Fibroblast of skin of right quadriceps (primary cell): Measurements from ENCODE around the gene TACC2.
A peak's percentile ranks its signal among the peaks of the same experiment; 100 is the strongest.
"Not testable (repeated sequence)": the region's sequence is repeated elsewhere in the genome, so short reads cannot be mapped to it uniquely, and the experiment has no call there.

Source experiments
- DNase-seq: peaks from one replicate; pipeline ENCODE4 v3.0.0-alpha.2; 2013

Gene TACC2

DNA sequence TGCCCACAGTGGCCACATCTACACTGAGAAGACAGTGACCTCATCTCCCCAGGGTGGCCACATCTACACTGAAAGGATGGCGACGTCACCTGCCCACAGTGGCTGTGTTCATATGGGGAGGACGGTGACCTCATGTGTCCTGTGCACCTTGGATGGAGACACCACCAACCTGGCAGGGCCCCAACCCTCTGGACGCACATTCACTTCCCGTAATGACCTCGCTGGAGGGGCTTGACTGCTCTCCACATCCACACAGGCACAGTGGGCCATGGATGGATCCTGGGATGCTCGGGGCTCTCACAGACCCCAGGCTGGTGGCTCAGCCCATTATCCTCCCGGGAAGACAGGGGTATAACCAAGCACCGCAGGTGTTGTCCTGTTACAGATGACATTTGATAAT, 212.4 kb downstream of the TACC2 start:
- DNase-seq: no peak

DNA sequence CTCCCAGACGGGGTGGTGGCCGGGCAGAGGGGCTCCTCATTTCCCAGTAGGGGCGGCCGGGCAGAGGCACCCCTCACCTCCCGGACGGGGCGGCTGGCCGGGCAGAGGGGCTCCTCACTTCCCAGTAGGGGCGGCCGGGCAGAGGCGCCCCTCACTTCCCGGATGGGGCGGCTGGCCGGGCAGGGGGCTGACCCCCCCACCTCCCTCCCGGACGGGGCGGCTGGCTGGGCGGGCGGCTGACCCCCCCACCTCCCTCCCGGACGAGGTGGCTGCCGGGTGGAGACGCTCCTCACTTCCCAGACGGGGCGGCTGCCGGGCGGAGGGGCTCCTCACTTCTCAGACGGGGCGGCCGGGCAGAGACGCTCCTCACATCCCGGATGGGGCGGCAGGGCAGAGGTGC, 214.2 kb downstream of the TACC2 start:
- not testable (repeated sequence) for DNase-seq

DNA sequence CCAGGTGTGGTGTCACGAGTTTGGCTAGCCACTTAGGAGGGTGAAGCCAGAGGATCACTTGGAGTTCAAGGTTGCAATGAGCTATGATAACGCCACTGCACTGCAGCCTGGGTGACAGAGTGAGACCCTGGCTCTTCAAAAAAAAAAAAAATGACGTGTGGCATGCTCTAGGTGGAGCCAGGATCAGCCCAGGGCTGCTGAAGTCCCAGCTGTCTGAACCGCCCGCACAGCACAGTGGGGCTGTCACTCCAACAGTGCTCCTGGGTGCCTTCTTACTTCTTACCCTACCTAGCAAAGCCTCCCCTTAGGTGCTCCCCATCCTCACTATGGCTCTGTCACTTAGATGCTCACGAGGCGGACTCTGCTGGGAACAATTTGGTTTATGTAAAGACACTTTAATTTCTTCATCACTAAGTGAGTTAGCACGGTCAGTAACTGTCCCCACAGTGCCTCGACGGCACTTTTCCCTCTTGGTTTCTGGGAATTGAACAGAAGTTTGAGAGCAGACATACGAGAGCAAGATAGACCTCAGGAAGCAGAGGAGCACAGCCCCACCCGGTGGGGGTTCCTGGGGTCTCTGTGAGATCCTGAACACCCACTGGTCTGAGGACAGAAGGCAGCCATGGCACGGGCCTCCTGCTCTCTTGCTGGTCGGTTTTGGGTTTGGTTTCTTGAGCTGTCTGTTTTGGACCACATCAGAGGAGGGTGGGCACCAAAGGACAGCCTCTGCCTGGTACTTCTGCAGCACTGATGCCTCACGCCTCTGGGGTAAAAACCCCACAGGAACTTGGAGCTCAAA, 215.9 kb downstream of the TACC2 start:
- DNase-seq: no peak

DNA sequence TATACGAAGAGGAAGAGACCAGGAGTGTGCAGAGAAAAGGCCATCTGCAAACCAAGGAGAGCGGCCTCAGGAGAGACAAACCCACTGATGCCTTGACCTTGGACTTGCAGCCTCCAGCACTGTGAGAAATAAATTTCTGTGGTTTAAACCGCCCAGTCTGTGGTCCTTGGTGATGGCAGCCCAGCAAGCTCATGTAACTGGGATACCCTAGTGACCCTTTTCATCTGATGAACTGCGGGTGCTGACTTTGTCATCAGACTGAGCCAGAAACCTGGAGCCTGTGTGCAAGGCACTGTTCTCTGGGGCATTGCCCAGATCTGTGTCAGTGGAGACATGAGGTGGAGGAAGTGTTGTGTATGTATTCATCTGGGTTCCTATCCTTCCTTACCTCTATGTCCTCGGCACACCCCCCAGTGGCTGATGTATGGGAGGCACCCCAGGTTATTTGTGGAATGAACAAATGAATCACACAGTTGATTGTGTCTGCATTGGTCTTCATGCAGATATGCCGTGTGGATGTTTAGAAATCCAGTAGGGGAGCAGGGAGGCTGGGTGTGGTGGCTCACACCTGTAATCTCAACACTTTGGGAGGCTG, 217.6 kb downstream of the TACC2 start:
- peak; percentile 6 for DNase-seq

DNA sequence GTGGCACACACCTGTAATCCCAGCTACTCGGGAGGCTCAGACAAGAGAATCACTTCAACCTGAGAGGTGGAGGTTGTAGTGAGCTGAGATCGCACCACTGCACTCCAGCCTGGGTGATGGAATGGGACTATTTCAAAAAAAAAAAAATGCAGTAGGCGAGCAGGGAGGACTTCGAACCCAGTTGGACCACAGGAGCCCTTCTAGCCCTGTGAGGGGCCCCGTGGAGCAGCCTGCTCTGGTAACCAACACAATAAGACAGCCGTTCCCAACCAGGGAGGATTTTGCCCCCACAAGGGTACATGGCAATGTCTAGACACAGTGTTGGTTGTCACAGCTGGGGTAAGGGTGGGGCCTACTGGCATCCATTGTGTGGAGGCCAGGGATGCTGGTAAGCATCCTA, 218.2 kb downstream of the TACC2 start:
- DNase-seq: no peak

DNA sequence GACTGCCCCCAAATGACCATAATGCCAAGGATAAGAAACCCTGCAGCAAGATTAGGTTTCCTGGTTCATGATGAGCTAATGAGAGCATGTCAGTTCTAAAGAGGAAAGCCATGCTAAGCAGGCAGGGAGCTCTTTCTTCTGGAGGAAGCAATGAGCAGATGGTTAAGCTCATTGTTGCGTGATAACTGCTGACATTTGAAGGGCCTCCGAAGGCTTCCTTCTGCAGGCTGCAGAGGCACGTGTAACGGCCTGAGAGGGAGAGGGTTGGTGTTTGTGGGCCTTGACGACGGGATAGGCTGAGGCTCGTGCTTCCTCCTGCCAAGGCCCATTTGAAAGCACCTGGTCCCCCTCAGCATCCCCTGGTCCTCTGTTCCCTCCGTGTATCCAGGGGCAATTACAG, 218.6 kb downstream of the TACC2 start:
- no peak for DNase-seq

DNA sequence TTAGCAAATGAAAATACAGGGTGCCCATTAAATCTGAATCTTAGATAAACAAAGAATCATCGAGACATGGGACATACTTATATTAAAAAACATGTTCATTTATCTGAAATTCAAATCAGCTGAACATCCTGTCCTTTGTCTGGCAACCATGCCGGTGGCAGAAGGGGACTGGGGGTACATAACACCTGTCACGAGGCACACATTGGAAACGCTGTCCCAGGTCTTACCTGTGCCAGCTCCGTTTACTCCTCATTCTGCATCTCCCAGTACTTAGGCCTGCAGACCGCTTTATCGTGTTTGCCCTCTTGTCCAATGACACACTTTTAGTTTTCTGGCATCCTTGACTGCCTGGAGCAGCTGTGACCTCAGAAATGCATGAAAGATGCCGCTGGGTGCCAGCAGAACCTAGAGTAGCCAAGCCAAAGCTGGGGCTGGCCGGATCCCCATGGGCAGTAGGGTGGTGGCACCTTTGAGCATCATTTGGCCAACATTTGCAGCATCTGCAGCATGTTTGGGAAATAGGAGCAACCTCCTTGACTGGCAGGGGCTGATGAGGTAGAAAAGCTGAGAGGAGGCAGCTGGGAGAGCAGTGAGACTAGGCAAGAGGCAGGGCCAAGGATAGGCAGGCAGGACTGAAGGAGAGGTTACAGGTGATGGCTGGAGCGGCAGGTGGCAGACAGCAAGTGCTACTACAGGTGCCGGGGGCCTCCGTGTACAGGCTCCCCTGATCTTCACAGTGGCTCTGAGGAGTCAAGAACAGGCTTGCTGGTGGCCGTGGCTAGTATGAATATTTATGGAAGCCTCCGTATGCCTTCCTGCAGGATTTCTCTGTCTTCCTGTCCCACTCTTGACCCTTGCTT, 219.8 kb downstream of the TACC2 start:
- DNase-seq: no peak

DNA sequence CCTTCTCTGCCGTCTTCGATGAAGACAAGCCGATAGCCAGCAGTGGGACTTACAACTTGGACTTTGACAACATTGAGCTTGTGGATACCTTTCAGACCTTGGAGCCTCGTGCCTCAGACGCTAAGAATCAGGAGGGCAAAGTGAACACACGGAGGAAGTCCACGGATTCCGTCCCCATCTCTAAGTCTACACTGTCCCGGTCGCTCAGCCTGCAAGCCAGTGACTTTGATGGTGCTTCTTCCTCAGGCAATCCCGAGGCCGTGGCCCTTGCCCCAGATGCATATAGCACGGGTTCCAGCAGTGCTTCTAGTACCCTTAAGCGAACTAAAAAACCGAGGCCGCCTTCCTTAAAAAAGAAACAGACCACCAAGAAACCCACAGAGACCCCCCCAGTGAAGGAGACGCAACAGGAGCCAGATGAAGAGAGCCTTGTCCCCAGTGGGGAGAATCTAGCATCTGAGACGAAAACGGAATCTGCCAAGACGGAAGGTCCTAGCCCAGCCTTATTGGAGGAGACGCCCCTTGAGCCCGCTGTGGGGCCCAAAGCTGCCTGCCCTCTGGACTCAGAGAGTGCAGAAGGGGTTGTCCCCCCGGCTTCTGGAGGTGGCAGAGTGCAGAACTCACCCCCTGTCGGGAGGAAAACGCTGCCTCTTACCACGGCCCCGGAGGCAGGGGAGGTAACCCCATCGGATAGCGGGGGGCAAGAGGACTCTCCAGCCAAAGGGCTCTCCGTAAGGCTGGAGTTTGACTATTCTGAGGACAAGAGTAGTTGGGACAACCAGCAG, 221.7 kb downstream of the TACC2 start:
- DNase-seq: no peak

DNA sequence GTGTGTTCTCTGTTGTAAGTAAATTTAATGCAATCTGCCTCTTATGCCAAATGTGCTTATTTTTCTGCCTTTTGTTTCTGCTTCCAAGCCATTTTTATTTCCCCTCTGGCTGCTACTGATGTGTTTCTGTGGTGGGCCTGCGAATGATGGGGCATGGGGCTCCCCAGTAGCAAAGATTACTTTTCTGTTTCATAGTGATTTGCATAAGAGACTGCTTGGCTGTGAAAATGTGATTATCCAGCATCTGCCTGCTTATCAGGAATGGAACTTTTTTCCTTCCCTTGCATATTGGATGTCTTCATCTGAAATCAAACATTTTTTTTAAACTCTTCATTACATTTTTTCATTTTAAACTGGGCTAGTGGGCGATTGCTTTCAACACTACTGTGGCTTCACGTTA, 224.4 kb downstream of the TACC2 start:
- no peak for DNase-seq

DNA sequence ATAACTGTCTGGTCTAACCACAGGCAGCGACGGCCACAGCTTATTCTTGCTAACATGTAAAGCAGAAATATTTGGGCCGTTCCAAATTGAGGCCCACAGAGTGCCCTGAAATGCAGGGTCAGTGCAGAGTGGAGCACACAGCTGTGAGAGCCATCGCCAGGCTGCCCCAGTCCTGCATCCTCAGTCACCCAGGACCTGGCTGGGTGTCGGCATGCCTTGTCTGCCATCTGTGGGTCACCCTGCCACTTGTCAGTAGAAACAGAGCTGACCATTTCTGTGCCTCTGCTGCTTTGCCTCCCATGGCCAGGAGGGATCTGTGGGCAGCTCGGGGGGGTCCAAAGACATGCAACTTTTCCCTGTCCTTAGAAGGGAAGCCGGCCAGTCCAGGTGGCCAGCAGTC, 224.8 kb downstream of the TACC2 start:
- DNase-seq: no peak

DNA sequence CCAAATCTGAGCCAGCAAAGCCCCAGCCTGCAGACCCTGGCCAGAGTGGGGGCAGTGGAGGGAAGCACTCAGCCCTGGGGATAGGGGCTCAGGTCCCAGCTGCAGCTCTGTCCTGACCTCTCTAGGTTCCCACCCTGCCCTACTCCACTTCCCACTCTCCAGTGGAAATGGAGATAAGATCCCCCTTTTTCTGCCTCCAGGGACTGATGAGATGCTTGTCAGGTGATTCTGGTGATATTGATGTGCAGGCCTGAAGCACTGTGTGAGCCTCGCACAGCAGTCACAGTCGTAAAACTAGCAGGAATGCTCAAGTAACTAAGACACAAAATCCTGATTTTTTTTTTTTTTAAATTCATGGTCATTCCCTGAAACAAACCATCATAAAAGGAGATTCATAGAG, 227.1 kb downstream of the TACC2 start:
- DNase-seq: no peak

DNA sequence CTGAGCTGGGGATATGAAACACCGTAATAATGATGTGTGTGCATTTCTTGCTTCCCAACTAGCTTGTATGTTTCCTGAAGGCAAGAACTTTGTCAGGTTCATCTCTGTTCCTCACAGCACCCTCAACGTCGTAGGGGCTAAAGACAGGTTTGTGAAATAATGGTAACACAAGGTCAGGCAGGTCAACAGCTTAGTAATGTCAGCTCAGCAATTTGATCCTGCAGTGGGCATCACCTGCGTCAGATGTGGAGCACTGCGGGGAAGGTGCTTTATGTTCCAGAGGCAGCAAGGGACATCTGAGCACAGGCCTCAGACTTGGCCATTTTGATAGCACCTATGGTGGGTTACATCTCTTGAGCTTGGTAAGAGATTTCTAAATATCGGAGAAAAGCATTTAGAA, 230.4 kb downstream of the TACC2 start:
- no peak for DNase-seq

DNA sequence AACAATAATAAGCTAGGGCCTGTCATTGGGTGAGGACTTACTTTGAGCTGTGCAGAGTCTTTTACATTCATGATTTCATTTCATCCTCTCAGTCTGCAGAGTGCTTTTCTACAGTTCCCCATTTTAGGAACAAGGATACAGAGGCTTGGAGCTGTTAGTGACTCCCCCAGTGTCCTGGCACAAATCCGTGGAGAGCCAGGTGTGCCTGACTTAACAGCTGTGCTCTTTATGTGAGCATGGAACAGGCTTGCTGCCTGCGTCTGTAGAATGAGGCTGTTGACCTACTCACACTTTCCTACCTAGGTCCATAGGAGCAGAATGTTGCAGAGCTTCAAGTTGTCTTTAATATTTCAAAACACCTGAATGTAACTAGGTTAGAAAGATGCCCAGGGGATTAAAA, 231.8 kb downstream of the TACC2 start:
- no peak for DNase-seq

DNA sequence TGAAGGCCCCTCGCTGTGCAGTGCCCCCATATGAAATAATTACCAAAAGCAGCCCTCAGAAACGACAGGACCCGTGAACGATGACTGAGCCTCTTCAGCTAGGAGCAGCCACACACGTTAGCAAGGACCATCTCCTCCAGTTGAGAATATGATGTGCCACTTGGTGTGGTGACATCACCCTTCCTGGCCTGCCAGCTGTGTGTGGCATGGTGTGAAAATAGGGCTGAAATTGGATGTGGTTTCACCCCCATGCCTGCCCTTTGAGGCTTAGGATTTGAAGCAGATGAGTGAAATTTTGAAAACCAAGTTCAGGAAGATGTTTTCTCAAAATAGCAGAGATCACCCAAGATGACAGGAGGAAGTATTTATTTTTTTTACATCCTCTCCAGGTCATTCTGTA, 233.0 kb downstream of the TACC2 start:
- DNase-seq: no peak

DNA sequence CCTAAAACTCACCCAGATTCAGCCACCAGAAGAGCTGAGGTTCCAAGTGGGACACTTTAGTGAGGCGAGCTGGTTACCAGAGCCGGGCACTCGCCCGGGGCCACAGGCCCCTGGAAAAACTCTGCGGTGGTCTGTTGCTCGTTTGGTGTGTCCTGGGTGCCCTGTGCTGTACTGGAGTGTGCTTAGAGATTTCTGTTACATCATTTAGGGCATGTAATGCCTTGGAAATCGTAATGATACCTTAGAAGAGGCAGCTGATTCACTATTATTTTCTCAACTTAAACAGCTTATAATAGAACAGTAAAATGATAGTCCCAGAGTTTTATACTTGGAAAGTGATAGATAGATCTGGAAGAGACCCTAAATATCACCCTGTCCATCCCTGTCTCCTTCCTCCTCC, 233.7 kb downstream of the TACC2 start:
- no peak for DNase-seq

DNA sequence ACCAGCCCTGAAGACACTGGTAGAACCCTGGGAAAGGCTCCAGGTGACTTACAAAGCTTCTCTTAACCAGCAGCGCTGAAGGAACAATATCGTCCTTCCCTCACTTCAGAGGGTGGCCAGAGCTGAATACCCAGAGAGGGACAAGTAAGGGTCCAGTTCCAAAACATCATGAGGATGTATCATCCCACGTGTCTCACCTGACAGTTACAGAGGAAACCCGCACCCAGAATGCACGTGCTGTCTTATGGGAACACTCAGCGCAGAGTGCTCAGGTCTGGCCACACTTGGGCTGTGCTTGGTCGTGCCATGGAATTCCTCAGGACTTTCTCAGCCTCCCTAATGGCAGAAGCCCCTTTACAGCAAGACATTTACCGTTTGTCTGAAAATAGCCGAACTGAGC, 235.2 kb downstream of the TACC2 start:
- DNase-seq: no peak

DNA sequence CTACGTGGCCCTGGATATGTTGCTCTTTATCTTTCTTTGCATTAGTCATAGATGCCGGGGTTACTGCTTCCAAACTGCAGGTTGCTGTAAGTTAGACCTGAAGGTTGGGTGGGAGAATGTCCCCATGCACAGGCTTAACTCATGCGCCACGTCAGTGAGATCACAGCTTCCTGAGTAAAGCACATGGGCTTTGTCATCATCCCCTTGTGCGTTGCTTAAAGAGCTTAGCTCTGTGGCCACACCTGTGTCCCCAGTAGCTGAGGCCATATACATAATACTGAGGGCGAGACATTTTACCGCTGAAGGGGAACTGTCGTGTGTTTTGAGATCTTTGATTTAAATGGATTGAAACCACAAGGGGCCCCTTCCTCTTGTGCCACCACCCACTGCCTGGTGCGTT, 236.4 kb downstream of the TACC2 start:
- DNase-seq: no peak

DNA sequence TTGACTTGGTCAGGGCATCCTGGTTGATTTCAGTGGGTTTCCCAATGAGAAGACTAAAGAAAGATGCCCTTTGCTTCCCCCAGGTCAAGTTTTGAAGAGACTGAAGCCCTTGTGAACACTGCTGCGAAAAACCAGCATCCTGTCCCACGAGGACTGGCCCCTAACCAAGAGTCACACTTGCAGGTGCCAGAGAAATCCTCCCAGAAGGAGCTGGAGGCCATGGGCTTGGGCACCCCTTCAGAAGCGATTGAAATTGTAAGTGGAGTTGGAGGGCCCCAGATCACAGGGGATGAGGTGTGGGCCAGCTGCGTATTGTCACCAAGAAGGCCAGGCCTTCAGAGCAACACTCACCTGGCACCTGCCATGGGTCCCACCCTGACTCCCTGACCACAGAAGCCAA, 238.8 kb downstream of the TACC2 start:
- DNase-seq: no peak

DNA sequence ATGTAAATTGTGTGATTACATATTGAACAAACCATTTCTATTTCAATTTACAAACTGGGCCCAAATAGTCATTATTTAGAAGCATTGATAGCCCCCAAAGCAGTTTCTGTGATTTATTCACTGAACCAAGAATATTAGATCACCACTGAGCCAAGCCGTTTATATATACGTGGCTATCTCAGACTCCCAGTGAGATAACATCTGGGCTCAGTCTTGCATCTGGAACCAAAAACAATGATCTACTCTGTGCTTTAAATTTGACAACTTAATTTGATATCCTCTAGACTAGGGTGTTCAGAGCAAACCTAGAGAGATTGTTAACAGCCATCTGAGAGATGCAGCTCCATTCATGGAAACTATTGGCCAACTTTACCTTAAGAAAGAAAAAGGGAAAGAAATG, 240.7 kb downstream of the TACC2 start:
- DNase-seq: no peak

DNA sequence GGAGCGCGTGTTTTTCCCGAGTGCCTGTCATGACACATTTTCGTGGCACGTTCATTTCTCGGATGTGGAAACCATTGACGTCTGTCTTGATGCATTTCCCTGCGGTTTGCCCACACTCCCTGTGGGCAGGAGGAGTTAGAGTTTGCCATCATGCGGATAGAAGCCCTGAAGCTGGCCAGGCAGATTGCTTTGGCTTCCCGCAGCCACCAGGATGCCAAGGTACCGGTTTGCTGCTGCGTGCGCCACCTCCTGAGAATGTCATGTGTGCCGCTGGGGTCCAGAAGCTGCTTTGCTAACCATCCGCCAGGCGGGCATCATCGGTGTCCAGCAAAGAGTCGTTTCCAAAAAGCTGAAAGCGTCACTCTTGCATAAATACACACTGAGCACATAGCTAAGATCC, 241.3 kb downstream of the TACC2 start:
- no peak for DNase-seq

DNA sequence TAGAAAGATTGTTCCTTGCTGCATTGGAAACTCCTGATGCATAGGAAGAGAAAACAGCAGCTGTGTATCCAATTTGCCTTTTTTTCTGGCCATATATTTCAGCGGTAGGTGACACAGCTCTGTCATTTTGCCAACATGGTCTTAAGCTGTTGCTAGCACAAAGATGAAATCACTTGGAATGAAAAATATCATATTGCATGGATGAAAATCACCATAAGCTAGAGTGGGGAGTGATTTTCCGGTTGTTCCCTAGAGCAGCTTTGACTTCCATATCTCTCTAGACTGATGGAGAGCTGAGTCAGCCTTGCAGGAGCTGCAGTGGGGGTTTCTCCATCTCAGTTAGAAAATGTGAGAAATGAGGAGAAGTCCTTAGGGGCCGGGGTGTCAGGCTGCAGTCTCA, 243.8 kb downstream of the TACC2 start:
- DNase-seq: peak; percentile 88

DNA sequence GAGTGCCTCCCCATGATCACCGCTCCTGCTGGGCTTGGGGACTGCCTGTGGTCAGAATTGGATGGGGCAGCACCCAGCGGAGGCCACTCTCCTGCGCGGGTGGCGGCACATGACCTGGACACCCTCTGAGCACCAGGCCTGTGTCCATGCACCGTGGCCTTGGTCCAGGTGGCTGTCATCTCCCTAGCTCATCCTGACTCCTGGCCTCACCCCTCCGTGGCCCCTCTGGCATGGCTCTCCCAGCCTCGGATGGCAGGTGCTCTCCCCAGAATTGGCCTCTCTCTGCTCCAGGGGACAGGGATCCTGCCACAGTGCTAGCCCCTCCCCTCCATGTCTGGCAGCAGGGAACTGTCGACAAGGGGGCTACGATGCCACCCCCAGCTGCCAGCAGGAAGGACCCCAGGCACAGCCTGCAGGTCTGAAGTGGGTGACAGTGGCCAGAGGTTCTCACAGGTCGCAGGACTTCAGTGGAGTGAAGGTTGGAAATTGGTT, 244.9 kb downstream of the TACC2 start:
- DNase-seq: no peak

DNA sequence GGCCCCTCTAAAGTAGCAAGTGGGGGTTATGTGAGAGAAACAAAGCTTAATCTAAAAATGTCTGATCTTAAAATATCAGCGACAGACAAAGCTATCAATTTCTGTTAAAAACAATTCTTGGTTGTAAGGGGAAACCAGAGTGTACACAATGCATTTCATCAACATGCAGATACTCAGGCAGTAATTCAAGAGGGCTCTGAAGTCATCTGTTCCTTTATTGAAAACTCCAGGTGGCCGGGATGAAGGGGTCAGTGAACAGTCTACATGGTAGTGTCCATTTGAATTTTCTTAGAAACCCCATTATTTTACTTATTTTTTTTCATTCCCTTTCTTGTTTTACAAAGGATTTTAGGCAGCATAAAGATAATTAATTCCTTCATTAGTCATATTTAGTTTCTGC, 245.5 kb downstream of the TACC2 start:
- no peak for DNase-seq
